GM13976 (cell line): ENCODE data around the gene ENTPD6.
A peak's percentile ranks its signal among the peaks of the same experiment; 100 is the strongest.

Source experiments
- DNase-seq: peaks from one replicate; pipeline ENCODE4 v3.0.0; 2012; ENCODE audit warnings: low spot score
- in situ Hi-C: fragments of 300-500 bp; cut with MboI; formaldehyde crosslinking; loops from one replicate; pipeline ENCODE4 v1.12.0; 2022; ENCODE audit warnings: low sequenced_read_pairs, mixed read lengths, inconsistent platforms; ENCODE audit not compliant: unreplicated experiment
- TF ChIP-seq, protein P1 (sequence below): IDR thresholded peaks from 2 replicates; pipeline ENCODE4 v1.5.1; 2012; ENCODE audit warnings: borderline replicate concordance, mild to moderate bottlenecking; ENCODE audit not compliant: insufficient read depth; ENCODE audit errors: extremely low read depth, missing control alignments, control extremely low read depth

Gene ENTPD6

DNA sequence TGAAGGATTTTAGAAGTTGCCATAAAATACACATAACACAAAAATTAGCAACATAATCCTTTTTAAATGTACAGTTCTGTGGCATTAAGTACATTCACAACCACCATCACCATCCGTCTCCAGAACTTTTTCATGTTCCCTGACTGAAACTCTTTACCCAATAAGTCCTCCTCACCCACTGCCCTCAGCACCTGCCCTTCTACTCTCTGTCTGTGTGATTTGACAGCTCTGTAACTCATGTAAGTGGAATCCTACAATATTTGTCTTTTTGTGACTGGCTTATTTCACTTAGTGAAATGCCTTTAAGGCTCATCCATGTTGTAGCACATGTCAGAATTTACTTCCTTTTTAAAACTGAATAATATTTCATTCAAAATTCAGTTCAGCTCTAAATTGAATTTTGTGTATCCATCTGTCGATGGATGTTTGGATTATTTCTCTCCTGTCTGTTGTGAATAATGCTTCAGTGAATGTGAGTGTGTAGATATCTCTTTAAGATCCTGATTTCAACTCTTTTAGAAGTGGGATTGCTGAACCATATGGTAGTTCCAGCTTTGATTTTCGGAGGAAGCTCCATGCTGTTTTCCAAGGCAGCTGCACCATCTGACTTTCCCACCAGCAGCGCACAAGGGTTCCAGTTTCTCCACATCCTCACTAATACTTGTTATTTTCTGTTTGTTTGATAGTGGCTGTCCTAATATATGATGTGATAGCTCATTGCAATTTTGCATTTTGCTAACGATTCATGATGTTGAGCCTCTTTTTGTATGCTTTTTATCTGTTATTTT lies 4.2 kb downstream of the ENTPD6 start:
- TF ChIP-seq, protein P1, sequence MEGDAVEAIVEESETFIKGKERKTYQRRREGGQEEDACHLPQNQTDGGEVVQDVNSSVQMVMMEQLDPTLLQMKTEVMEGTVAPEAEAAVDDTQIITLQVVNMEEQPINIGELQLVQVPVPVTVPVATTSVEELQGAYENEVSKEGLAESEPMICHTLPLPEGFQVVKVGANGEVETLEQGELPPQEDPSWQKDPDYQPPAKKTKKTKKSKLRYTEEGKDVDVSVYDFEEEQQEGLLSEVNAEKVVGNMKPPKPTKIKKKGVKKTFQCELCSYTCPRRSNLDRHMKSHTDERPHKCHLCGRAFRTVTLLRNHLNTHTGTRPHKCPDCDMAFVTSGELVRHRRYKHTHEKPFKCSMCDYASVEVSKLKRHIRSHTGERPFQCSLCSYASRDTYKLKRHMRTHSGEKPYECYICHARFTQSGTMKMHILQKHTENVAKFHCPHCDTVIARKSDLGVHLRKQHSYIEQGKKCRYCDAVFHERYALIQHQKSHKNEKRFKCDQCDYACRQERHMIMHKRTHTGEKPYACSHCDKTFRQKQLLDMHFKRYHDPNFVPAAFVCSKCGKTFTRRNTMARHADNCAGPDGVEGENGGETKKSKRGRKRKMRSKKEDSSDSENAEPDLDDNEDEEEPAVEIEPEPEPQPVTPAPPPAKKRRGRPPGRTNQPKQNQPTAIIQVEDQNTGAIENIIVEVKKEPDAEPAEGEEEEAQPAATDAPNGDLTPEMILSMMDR, result no peak
- in situ Hi-C loops, result loop anchor here (25.0 kb wide), 1 partner anchor 188 kb away; the partner anchor contains the start of gene ABHD12
- no peak for DNase-seq

DNA sequence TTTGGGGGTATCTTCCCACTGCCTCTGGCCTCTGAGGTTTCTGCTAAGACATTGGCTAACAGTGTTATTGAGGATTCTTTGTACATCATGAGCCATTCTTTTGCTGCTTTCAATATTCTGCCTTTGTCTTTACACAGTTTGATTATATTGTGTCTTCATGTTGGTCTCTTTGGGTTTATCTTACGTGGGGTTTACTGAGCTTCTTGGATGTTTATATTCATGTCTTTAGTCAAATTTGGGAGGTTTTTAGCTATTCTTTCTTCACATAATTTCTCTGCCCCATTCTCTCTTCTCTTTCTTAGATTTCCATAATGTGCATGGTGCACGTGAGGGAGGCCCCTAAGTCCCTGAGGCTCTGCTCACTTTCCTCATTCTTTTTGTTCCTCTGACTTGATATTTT lies 7.6 kb downstream of the ENTPD6 start:
- no peak for DNase-seq
- in situ Hi-C loops, result no loop called here
- TF ChIP-seq, protein P1, result no peak

- TF ChIP-seq, protein P1, result no peak
- DNase-seq, result peak; percentile 32
- in situ Hi-C loops, result no loop called here
Observed at GRCh38 chr20:25203871-25204320, 8.4 kb downstream of the ENTPD6 start.

DNA sequence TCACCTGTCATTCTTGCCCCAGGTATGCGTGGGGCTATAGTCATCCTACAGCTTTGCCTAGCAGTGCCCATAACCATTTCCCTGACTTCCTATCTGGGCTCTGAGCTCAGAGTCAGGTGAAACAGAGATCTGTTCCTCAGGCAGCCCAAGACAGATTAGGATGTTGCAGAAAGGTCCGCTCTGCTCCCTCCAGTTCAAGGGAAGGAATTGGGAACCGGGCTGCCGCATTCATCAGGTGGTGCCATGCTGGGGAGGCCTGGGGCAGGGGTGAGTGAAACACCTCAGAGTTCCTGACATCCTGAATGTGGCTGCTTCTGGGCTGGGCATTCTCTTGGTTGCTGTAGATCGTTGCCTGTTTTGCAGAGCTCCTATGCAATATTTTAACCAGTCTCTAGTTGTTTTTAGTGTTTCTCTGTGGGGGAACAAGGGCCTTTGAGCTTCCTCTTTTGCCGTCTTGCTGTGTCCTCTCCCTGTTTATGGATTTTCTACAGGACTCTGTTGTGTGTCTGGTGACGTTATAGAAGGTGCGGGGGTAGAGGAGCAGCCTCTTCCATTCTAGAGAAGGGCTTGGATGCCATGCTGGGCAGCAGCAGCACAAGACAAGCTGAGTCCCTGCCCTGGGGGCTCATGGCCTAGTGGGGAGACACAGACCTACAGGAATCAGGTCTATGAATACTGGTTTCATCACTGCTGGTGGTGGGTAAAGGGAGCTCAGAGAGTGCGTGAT lies 9.2 kb downstream of the ENTPD6 start:
- DNase-seq, result peak; percentile 17
- TF ChIP-seq, protein P1, result no peak
- in situ Hi-C loops, result no loop called here

DNA sequence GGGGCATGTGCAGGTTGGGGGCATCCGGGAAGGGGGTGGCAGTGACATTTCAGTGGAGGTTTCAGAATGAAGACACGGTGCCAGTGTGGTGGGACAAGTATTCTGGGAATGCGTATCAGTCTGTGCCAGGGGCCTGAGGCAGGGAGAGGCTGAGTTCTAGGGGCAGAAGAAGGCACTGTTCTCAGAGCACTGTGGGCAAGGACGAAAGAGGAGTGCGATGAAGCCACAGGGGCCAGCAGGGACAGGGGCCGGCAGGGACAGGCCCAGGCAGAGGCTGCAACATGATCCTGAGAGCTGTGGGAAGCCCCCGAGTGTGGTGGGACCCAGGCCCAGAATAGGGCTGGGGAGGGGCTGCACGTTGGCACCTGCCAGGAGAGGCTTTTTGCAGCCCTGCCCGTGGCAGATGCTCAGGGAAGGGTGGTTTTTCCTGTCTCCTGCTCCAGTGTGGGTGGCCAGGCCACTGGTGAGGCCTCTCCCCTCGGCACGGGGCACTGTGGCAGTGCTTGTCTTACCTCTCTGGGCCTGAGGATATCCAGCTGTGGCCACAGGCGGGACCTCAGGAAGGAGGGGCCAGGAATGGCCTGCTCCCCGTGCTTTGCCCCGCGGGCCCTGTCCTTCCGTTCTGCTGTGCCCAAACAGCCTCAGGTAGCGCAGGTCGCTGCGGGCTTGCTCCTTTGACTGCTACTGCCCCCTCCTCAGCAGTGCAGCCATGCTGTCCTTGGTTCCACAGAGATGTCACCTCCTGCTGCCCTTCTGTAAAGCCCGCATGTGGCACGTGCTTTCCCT lies 10.0 kb downstream of the ENTPD6 start:
- peak; percentile 17 for DNase-seq
- in situ Hi-C loops, result no loop called here
- TF ChIP-seq, protein P1, result no peak

GRCh38 chr20:25206063-25206403 lies 10.5 kb downstream of the ENTPD6 start:
- TF ChIP-seq, protein P1, result no peak
- DNase-seq, result peak; percentile 17
- in situ Hi-C loops, result no loop called here
